Measurements from ENCODE around the gene ADAMTS7. TPM values are rescaled to one million over a fixed set of nuclear protein-coding genes. Genes with fewer than 3 reads are reported as not detected.
"Not testable (repeated sequence)": the region's sequence is repeated elsewhere in the genome, so short reads cannot be mapped to it uniquely, and the experiment has no call there.

The ADAMTS7 gene
- total RNA-seq, 1 donor: 34.0 TPM

- Histone ChIP-seq H3K4me1 (ENCODE audit: insufficient read depth, low read length) (peaks cover 21% of the 10 kb centered on the region), H3K27ac (ENCODE audit: low read depth, low read length) (peak overlapping the region; percentile 8)
- not testable (repeated sequence) for H2AFZ ChIP-seq (ENCODE audit: low read length); H3K9me3 ChIP-seq (ENCODE audit: low read depth, low read length); H4K20me1 ChIP-seq (ENCODE audit: insufficient read depth, low read length); H3K36me3 ChIP-seq (ENCODE audit: insufficient read depth, low read length); H3K4me2 ChIP-seq (ENCODE audit: insufficient read depth, low read length); DNase-seq (ENCODE audit: insufficient read length, low spot score, missing footprints); H3K4me3 ChIP-seq (ENCODE audit: insufficient read depth, low read length); H3K79me2 ChIP-seq (ENCODE audit: insufficient read depth, low read length); H3K27me3 ChIP-seq (ENCODE audit: insufficient read depth, low read length)
These were observed 51.8 kb downstream of the ADAMTS7 start for GRCh38 chr15:78759361-78759998.

- H3K4me1 ChIP-seq (ENCODE audit: insufficient read depth, low read length): peaks cover 21% of the 10 kb centered on the region
- H3K27ac ChIP-seq (ENCODE audit: low read depth, low read length); H3K79me2 ChIP-seq (ENCODE audit: insufficient read depth, low read length); H3K27me3 ChIP-seq (ENCODE audit: insufficient read depth, low read length); H4K20me1 ChIP-seq (ENCODE audit: insufficient read depth, low read length); DNase-seq (ENCODE audit: insufficient read length, low spot score, missing footprints); H3K4me3 ChIP-seq (ENCODE audit: insufficient read depth, low read length); H3K4me2 ChIP-seq (ENCODE audit: insufficient read depth, low read length); H3K9me3 ChIP-seq (ENCODE audit: low read depth, low read length); H2AFZ ChIP-seq (ENCODE audit: low read length); H3K36me3 ChIP-seq (ENCODE audit: insufficient read depth, low read length): not testable (repeated sequence)
These were observed 52.6 kb downstream of the ADAMTS7 start for GRCh38 chr15:78758486-78759200.

DNA sequence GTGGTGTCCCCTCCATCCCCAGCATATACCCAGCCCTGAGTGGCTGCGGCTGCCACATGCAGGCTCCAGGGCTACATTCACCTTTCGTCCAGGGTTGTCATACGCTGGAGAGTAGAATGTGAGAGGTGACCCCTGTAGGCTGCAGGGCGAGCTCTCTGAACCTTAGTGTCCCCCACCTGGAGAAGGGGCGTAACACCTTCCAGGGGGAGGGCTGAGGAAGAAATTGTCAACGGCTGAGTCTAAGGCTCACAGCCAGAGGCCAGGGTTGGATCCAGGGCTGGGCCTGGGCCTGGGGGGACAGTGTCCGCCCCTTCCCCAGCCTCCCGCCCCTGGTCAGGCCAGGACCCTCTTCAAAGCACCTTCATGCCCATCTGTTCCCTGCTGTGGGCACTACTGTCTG is 53.2 kb downstream of the ADAMTS7 start:
- not testable (repeated sequence) for H3K79me2 ChIP-seq (ENCODE audit: insufficient read depth, low read length); H3K27ac ChIP-seq (ENCODE audit: low read depth, low read length); H3K27me3 ChIP-seq (ENCODE audit: insufficient read depth, low read length)

DNA sequence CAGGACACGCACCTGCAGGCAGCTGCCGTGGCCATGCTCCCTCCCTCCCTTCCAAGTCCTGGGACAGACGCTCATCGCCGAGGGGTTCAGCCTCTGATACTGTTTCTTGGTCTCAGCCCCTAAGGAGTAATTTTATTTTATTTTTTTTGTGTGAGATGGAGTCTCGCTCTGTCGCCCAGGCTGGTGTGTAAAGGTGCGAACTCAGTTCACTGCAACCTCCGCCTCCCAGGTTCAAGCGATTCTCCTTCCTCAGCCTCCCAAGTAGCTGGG is 53.7 kb downstream of the ADAMTS7 start:
- Histone ChIP-seq H3K79me2 (ENCODE audit: insufficient read depth, low read length) (no peaks in the 10 kb centered on the region), H3K27me3 (ENCODE audit: insufficient read depth, low read length) (no peaks in the 10 kb centered on the region), H2AFZ (ENCODE audit: low read length) (no peak overlapping the region), H3K36me3 (ENCODE audit: insufficient read depth, low read length) (no peaks in the 10 kb centered on the region), H3K4me3 (ENCODE audit: insufficient read depth, low read length) (no peak overlapping the region), H4K20me1 (ENCODE audit: insufficient read depth, low read length) (no peaks in the 10 kb centered on the region), H3K27ac (ENCODE audit: low read depth, low read length) (peak overlapping the region; percentile 90), H3K4me1 (ENCODE audit: insufficient read depth, low read length) (peaks cover 21% of the 10 kb centered on the region), H3K4me2 (ENCODE audit: insufficient read depth, low read length) (peak overlapping the region; percentile 26), H3K9me3 (ENCODE audit: low read depth, low read length) (no peaks in the 10 kb centered on the region)
- no peak for DNase-seq (ENCODE audit: insufficient read length, low spot score, missing footprints)
- TF ChIP-seq, protein P1, sequence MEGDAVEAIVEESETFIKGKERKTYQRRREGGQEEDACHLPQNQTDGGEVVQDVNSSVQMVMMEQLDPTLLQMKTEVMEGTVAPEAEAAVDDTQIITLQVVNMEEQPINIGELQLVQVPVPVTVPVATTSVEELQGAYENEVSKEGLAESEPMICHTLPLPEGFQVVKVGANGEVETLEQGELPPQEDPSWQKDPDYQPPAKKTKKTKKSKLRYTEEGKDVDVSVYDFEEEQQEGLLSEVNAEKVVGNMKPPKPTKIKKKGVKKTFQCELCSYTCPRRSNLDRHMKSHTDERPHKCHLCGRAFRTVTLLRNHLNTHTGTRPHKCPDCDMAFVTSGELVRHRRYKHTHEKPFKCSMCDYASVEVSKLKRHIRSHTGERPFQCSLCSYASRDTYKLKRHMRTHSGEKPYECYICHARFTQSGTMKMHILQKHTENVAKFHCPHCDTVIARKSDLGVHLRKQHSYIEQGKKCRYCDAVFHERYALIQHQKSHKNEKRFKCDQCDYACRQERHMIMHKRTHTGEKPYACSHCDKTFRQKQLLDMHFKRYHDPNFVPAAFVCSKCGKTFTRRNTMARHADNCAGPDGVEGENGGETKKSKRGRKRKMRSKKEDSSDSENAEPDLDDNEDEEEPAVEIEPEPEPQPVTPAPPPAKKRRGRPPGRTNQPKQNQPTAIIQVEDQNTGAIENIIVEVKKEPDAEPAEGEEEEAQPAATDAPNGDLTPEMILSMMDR (IDR thresholded peaks at IDR 0.05; ENCODE audit: extremely low read depth, low read depth, low read length): no peak

More for the DNA sequence above, 53.2 kb downstream of the ADAMTS7 start:
- H3K4me2 ChIP-seq (ENCODE audit: insufficient read depth, low read length); H3K36me3 ChIP-seq (ENCODE audit: insufficient read depth, low read length); H3K9me3 ChIP-seq (ENCODE audit: low read depth, low read length); H2AFZ ChIP-seq (ENCODE audit: low read length); DNase-seq (ENCODE audit: insufficient read length, low spot score, missing footprints); H3K4me3 ChIP-seq (ENCODE audit: insufficient read depth, low read length); H4K20me1 ChIP-seq (ENCODE audit: insufficient read depth, low read length): not testable (repeated sequence)
- H3K4me1 ChIP-seq (ENCODE audit: insufficient read depth, low read length): peaks cover 21% of the 10 kb centered on the region

- Histone ChIP-seq H2AFZ (ENCODE audit: low read length) (peak overlapping the region; percentile 47), H3K4me3 (ENCODE audit: insufficient read depth, low read length) (peak overlapping the region; percentile 39), H3K4me1 (ENCODE audit: insufficient read depth, low read length) (peaks cover 21% of the 10 kb centered on the region), H3K4me2 (ENCODE audit: insufficient read depth, low read length) (peak overlapping the region; percentile 71), H3K27ac (ENCODE audit: low read depth, low read length) (peak overlapping the region; percentile 90)
- not testable (repeated sequence) for H3K9me3 ChIP-seq (ENCODE audit: low read depth, low read length); H3K27me3 ChIP-seq (ENCODE audit: insufficient read depth, low read length); H3K79me2 ChIP-seq (ENCODE audit: insufficient read depth, low read length); H4K20me1 ChIP-seq (ENCODE audit: insufficient read depth, low read length); H3K36me3 ChIP-seq (ENCODE audit: insufficient read depth, low read length)
- peak; percentile 98 for DNase-seq (ENCODE audit: insufficient read length, low spot score, missing footprints)
These were observed 54.3 kb downstream of the ADAMTS7 start for GRCh38 chr15:78756781-78757635.

DNA sequence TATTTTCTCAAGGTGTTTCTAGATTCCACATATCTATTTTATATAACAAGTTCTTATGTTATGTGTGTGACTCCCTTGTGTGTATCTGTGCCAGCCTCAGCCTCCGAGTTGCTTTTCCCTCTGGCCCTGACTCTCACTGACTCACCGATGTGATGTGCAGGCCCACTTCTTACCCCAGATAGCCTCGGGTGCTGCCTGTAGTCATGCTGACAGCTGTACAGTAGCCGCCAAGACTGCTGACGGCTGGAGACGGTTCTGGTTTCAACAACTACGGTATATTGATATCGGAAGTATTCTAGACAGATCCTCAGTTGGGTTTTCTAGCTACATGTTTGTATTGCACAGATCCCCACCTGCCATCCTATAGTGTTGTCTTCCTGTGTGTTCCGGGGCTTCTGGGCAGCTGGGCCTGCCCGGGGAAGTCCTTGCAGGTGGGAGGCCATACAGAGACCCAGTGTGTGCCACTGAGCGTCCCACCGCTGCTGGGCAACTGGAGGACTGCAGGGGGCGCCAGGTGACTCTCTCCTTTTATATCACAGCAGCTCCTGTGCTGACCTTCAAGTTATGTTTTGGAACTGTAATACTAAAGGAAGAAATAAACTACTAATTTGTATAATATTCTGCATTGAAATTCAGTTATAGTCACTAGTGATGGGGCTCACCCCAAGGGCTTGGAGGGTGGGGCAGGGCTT is 55.2 kb downstream of the ADAMTS7 start:
- H3K9me3 ChIP-seq (ENCODE audit: low read depth, low read length); H3K36me3 ChIP-seq (ENCODE audit: insufficient read depth, low read length); H3K79me2 ChIP-seq (ENCODE audit: insufficient read depth, low read length); H3K4me3 ChIP-seq (ENCODE audit: insufficient read depth, low read length); H2AFZ ChIP-seq (ENCODE audit: low read length); H3K27me3 ChIP-seq (ENCODE audit: insufficient read depth, low read length); H4K20me1 ChIP-seq (ENCODE audit: insufficient read depth, low read length): not testable (repeated sequence)
- DNase-seq (ENCODE audit: insufficient read length, low spot score, missing footprints): peak; percentile 90
- Histone ChIP-seq H3K4me2 (ENCODE audit: insufficient read depth, low read length) (peak overlapping the region; percentile 48), H3K27ac (ENCODE audit: low read depth, low read length) (peak overlapping the region; percentile 78), H3K4me1 (ENCODE audit: insufficient read depth, low read length) (peaks cover 21% of the 10 kb centered on the region)

GRCh38 chr15:78754637-78755280 is 56.5 kb downstream of the ADAMTS7 start:
- not testable (repeated sequence) for H3K4me2 ChIP-seq (ENCODE audit: insufficient read depth, low read length); H3K36me3 ChIP-seq (ENCODE audit: insufficient read depth, low read length); H3K9me3 ChIP-seq (ENCODE audit: low read depth, low read length); H3K27ac ChIP-seq (ENCODE audit: low read depth, low read length); H3K4me3 ChIP-seq (ENCODE audit: insufficient read depth, low read length); H4K20me1 ChIP-seq (ENCODE audit: insufficient read depth, low read length); H3K27me3 ChIP-seq (ENCODE audit: insufficient read depth, low read length); H2AFZ ChIP-seq (ENCODE audit: low read length); H3K79me2 ChIP-seq (ENCODE audit: insufficient read depth, low read length); DNase-seq (ENCODE audit: insufficient read length, low spot score, missing footprints)
- peaks cover 24% of the 10 kb centered on the region for H3K4me1 ChIP-seq (ENCODE audit: insufficient read depth, low read length)

Measured in osteoblast (primary cell).